H1 (cell line): Measurements from ENCODE around the gene OR2H1. TPM values are rescaled to one million over a fixed set of nuclear protein-coding genes. Genes with fewer than 3 reads are reported as not detected.

ENCODE experiments used
- CTCF ChIA-PET: fragments of 300-600 bp; sonication (Branson Sonifier 250); formaldehyde crosslinking; loops from one replicate; lab custom pipeline; 2021; ENCODE audit not compliant: partially characterized antibody; lab: Charles Lee
- POLR2A ChIA-PET: fragments of 300-600 bp; sonication (Branson Sonifier 250); formaldehyde crosslinking; loops from one replicate; lab custom pipeline; 2021; ENCODE audit warnings: inconsistent platforms; ENCODE audit not compliant: partially characterized antibody; lab: Charles Lee
- DNase-seq, 2 experiments: peaks; one replicate each; pipeline versions ENCODE4 v3.0.0 to v3.0.0-alpha.2; 2010 to 2022; ENCODE audit warnings: low spot score in 2 of 2, low read depth in 1 of 2, mixed read lengths in 1 of 2
- FAIRE-seq: peaks from 2 replicates; lab custom pipeline; 2011; peaks lifted over from hg19 to GRCh38; lab: Jason Lieb, UNC
- H2AFZ ChIP-seq: 2 replicates; pipeline ENCODE4 v1.8.1; 2012; ENCODE audit warnings: low read length, inconsistent platforms
- H2AK5ac ChIP-seq: 2 replicates; pipeline ENCODE4 v1.6.1; 2013; ENCODE audit warnings: low read depth, low read length
- H2BK120ac ChIP-seq: replicated peaks from 2 replicates; pipeline ENCODE3; 2013; ENCODE audit warnings: low read depth, low read length, inconsistent platforms
- H2BK12ac ChIP-seq: 2 replicates; pipeline ENCODE4 v1.6.1; 2013; ENCODE audit warnings: low read depth, low read length
- H2BK15ac ChIP-seq: 2 replicates; pipeline ENCODE4 v1.6.1; 2013; ENCODE audit warnings: low read length
- H2BK20ac ChIP-seq: 2 replicates; pipeline ENCODE4 v1.6.1; 2013; ENCODE audit warnings: low read length
- H2BK5ac ChIP-seq: 2 replicates; pipeline ENCODE4 v1.6.1; 2013; ENCODE audit warnings: low read depth, low read length
- H3K14ac ChIP-seq: 2 replicates; pipeline ENCODE4 v1.6.1; 2013; ENCODE audit warnings: inconsistent platforms; ENCODE audit not compliant: insufficient read length
- H3K18ac ChIP-seq: 2 replicates; pipeline ENCODE4 v1.6.1; 2013; ENCODE audit warnings: low read length; ENCODE audit errors: extremely low read depth
- H3K23ac ChIP-seq: 2 replicates; pipeline ENCODE4 v1.6.1; 2013; ENCODE audit warnings: inconsistent platforms; ENCODE audit not compliant: insufficient read length
- H3K23me2 ChIP-seq: 2 replicates; pipeline ENCODE4 v1.6.1; 2013; ENCODE audit warnings: low read depth, low read length
- H3K27ac ChIP-seq: 2 replicates; pipeline ENCODE4 v1.6.1; 2011; ENCODE audit warnings: low read depth, low read length, inconsistent platforms
- H3K27me3 ChIP-seq, 4 experiments: replicated peaks in 1 of 4; 1 replicate in 1 of 4; 2 replicates in 3 of 4; pipeline versions ENCODE4 v1.6.1 to v1.8.1; 2011 to 2013; ENCODE audit warnings: low read length in 3 of 4, mild to moderate bottlenecking in 3 of 4, inconsistent platforms in 2 of 4, mixed read lengths in 2 of 4, moderate library complexity in 1 of 4; ENCODE audit not compliant: control insufficient read depth in 3 of 4, insufficient read depth in 3 of 4; ENCODE audit errors: extremely low read depth in 1 of 4
- H3K36me3 ChIP-seq, 4 experiments: 2 replicates each; pipeline versions ENCODE4 v1.6.1 to v1.8.1; 2011 to 2013; ENCODE audit warnings: mild to moderate bottlenecking in 4 of 4, low read length in 3 of 4, moderate library complexity in 2 of 4, control low read depth in 1 of 4, inconsistent platforms in 1 of 4; ENCODE audit not compliant: insufficient read depth in 4 of 4, control insufficient read depth in 2 of 4
- H3K4ac ChIP-seq: replicated peaks from 2 replicates; pipeline ENCODE3; 2013; ENCODE audit warnings: low read length, low read depth, mixed read lengths, inconsistent platforms; ENCODE audit not compliant: insufficient read length
- H3K4me1 ChIP-seq, 4 experiments: replicated peaks in 1 of 4; 1 replicate in 1 of 4; 2 replicates in 3 of 4; pipeline versions ENCODE4 v1.6.1 to v1.8.1; 2011 to 2013; ENCODE audit warnings: low read length in 3 of 4, inconsistent platforms in 2 of 4, mixed read lengths in 1 of 4; ENCODE audit not compliant: insufficient read depth in 4 of 4, control insufficient read depth in 3 of 4
- H3K4me2 ChIP-seq, 2 experiments: 2 replicates each; pipeline versions ENCODE4 v1.6.1 to v1.8.1; 2011 to 2013; ENCODE audit warnings: low read depth in 2 of 2, low read length in 2 of 2, control low read depth in 1 of 2, inconsistent platforms in 1 of 2, mild to moderate bottlenecking in 1 of 2; ENCODE audit not compliant: insufficient read depth in 1 of 2
- H3K4me3 ChIP-seq, 4 experiments: fragments of 200-600, 300-600 bp in 1 of 4; sonication (generic), shearing (Covaris generic), sonication (Bioruptor Twin) in 1 of 4; 2 replicates each; pipeline versions ENCODE4 v1.5.1 to v1.8.1; 2011 to 2016; ENCODE audit warnings: low read length in 4 of 4, low read depth in 3 of 4, control low read depth in 2 of 4, inconsistent platforms in 2 of 4, mild to moderate bottlenecking in 2 of 4, mixed read lengths in 1 of 4, moderate library complexity in 1 of 4; ENCODE audit not compliant: insufficient read depth in 2 of 4; ENCODE audit errors: extremely low read depth in 1 of 4
- H3K56ac ChIP-seq: replicated peaks from 2 replicates; pipeline ENCODE3; 2013; ENCODE audit warnings: low read depth, mild to moderate bottlenecking, mixed read lengths, low read length, inconsistent platforms; ENCODE audit not compliant: insufficient read length
- H3K79me1 ChIP-seq: 2 replicates; pipeline ENCODE4 v1.6.1; 2013; ENCODE audit warnings: low read depth, low read length, control low read depth
- H3K79me2 ChIP-seq, 2 experiments: 2 replicates each; pipeline versions ENCODE4 v1.6.1 to v1.8.1; 2012 to 2013; ENCODE audit warnings: low read length in 2 of 2, mild to moderate bottlenecking in 2 of 2, inconsistent platforms in 1 of 2; ENCODE audit not compliant: insufficient read depth in 2 of 2, control insufficient read depth in 1 of 2
- H3K9ac ChIP-seq, 4 experiments: replicated peaks in 1 of 4; 1 replicate in 1 of 4; 2 replicates in 3 of 4; pipeline versions ENCODE4 v1.6.1 to v1.8.1; 2011 to 2013; ENCODE audit warnings: low read depth in 3 of 4, low read length in 3 of 4, control low read depth in 2 of 4, mild to moderate bottlenecking in 2 of 4, moderate library complexity in 2 of 4, inconsistent platforms in 1 of 4; ENCODE audit errors: extremely low read depth in 1 of 4
- H3K9me3 ChIP-seq, 2 experiments: 2 replicates each; pipeline versions ENCODE4 v1.6.1 to v1.8.1; 2012 to 2013; ENCODE audit warnings: mild to moderate bottlenecking in 2 of 2, moderate library complexity in 2 of 2, control low read depth in 1 of 2, inconsistent platforms in 1 of 2, low read depth in 1 of 2, low read length in 1 of 2, mixed read lengths in 1 of 2; ENCODE audit not compliant: insufficient read depth in 2 of 2
- H4K20me1 ChIP-seq, 2 experiments: replicated peaks in 1 of 2; 2 replicates each; pipeline versions ENCODE3 to v1.8.1; 2011 to 2013; ENCODE audit warnings: inconsistent platforms in 2 of 2, low read length in 2 of 2, mild to moderate bottlenecking in 1 of 2; ENCODE audit not compliant: insufficient read depth in 2 of 2, control insufficient read depth in 1 of 2
- H4K5ac ChIP-seq: 2 replicates; pipeline ENCODE4 v1.6.1; 2013; ENCODE audit warnings: low read length, low read depth, mixed read lengths, inconsistent platforms; ENCODE audit not compliant: insufficient read length
- H4K8ac ChIP-seq: 2 replicates; pipeline ENCODE4 v1.8.0; 2013; ENCODE audit warnings: mild to moderate bottlenecking, moderate library complexity, low read length, inconsistent platforms; ENCODE audit not compliant: insufficient read depth; ENCODE audit errors: extremely low read depth
- H4K91ac ChIP-seq: replicated peaks from 2 replicates; pipeline ENCODE3; 2013; ENCODE audit warnings: low read length, mixed read lengths, inconsistent platforms; ENCODE audit not compliant: insufficient read length
- TEAD4 ChIP-seq: IDR thresholded peaks from 2 replicates; pipeline ENCODE4 v1.6.1; 2012; ENCODE audit warnings: low read depth, low read length, inconsistent platforms, mixed read lengths
- WGBS, 2 experiments: shearing (Covaris generic) in 1 of 2; methylation state at CpG; one replicate each; pipeline versions ENCODE4 v1.1.6 to v1.1.7; 2013 to 2015; ENCODE audit warnings: low lambda C conversion rate in 2 of 2, mixed read lengths in 2 of 2, inconsistent platforms in 1 of 2, low coverage in 1 of 2, missing lambda C conversion rate in 1 of 2; ENCODE audit not compliant: insufficient replicate concordance in 2 of 2, insufficient coverage in 1 of 2, insufficient read length in 1 of 2; ENCODE audit errors: extremely low coverage in 1 of 2, missing lambda C conversion rate in 1 of 2; 5-methylcytosine and 5-hydroxymethylcytosine counted together
- polyA plus RNA-seq, 7 experiments: library from polyadenylated mRNA; depleted of rRNA in 3 of 7; stranded (reverse) in 5 of 7; unstranded in 2 of 7; fragments of >200 nt in 5 of 7; fragments of 200-250 nt in 2 of 7; gene quantifications; 1 replicate in 5 of 7; 2 replicates in 1 of 7; 4 replicates in 1 of 7; pipeline versions ENCODE4 v1.2.1 to v1.2.3, GENCODE V29; 2011 to 2013; ENCODE audit warnings: missing spikeins in 2 of 7, mixed read lengths in 2 of 7
- total RNA-seq: library from RNA; stranded (reverse); fragmentation: NEBNext Ultra II Directional; extraction: Animal tissue kit (Norgen Biotek cat#: 25700); gene quantifications from 2 replicates; pipeline ENCODE4 v1.2.1, GENCODE V29; 2021

Gene OR2H1
- total and polyA plus RNA-seq, 2 of the 8 experiments (the other 6 are each of a cell fraction or from before 2014, with no cell fraction given): not detected

- no peaks in the 10 kb centered on the region for H3K4me1 ChIP-seq
- no peak overlapping the region for H2AFZ ChIP-seq
- no peak for TF ChIP-seq TEAD4
- no peak overlapping the region for H3K23ac ChIP-seq
- no peak overlapping the region for H2AK5ac ChIP-seq
- DNase-seq: no peak
- H4K91ac ChIP-seq: no peak overlapping the region
- H4K5ac ChIP-seq: no peak overlapping the region
- H3K18ac ChIP-seq: no peak overlapping the region
- H4K20me1 ChIP-seq: no peaks in the 10 kb centered on the region
- no peak overlapping the region for H2BK15ac ChIP-seq
- H2BK20ac ChIP-seq: no peak overlapping the region
- WGBS, 2 experiments: 94% methylated on average over 4 of the region's 4 CpGs; no CpG with 5 or more reads in 1 of the 2 experiments
- H3K56ac ChIP-seq: no peak overlapping the region
- no peak overlapping the region for H3K9ac ChIP-seq
- no peaks in the 10 kb centered on the region for H3K79me1 ChIP-seq
- ChIA-PET POLR2A (interaction anchor here (1.5 kb wide), 1 partner anchor 101 kb away, joined by 5 read pairs; no protein-coding TSS in a partner anchor), CTCF (interaction anchor here (1.8 kb wide), 1 partner anchor 94 kb away, joined by 5 read pairs; no protein-coding TSS in a partner anchor)
- H3K9me3 ChIP-seq: no peaks in the 10 kb centered on the region
- FAIRE-seq: no peak
- H3K4me3 ChIP-seq: no peak overlapping the region
- H3K4ac ChIP-seq: no peak overlapping the region
- no peaks in the 10 kb centered on the region for H3K79me2 ChIP-seq
- no peak overlapping the region for H2BK5ac ChIP-seq
- H3K36me3 ChIP-seq: no peaks in the 10 kb centered on the region
- no peak overlapping the region for H3K4me2 ChIP-seq
- no peak overlapping the region for H4K8ac ChIP-seq
- H3K27me3 ChIP-seq: no peaks in the 10 kb centered on the region
- no peaks in the 10 kb centered on the region for H3K23me2 ChIP-seq
- H3K14ac ChIP-seq: no peak overlapping the region
- no peak overlapping the region for H2BK120ac ChIP-seq
- no peak overlapping the region for H2BK12ac ChIP-seq
- H3K27ac ChIP-seq: no peak overlapping the region
These were observed 38.6 kb downstream of the OR2H1 start for GRCh38 chr6:29495571-29495970.
